ENCODE measurements around the gene FAM8A1. TPM values are rescaled to one million over a fixed set of nuclear protein-coding genes. Genes with fewer than 3 reads are reported as not detected.

The FAM8A1 gene
- total and polyA plus RNA-seq, 9 of the 15 experiments (the other 6 are each of a cell fraction or from before 2014, with no cell fraction given): 4.9 to 23.6 (median 14.2) TPM

- TF ChIP-seq, protein P1, sequence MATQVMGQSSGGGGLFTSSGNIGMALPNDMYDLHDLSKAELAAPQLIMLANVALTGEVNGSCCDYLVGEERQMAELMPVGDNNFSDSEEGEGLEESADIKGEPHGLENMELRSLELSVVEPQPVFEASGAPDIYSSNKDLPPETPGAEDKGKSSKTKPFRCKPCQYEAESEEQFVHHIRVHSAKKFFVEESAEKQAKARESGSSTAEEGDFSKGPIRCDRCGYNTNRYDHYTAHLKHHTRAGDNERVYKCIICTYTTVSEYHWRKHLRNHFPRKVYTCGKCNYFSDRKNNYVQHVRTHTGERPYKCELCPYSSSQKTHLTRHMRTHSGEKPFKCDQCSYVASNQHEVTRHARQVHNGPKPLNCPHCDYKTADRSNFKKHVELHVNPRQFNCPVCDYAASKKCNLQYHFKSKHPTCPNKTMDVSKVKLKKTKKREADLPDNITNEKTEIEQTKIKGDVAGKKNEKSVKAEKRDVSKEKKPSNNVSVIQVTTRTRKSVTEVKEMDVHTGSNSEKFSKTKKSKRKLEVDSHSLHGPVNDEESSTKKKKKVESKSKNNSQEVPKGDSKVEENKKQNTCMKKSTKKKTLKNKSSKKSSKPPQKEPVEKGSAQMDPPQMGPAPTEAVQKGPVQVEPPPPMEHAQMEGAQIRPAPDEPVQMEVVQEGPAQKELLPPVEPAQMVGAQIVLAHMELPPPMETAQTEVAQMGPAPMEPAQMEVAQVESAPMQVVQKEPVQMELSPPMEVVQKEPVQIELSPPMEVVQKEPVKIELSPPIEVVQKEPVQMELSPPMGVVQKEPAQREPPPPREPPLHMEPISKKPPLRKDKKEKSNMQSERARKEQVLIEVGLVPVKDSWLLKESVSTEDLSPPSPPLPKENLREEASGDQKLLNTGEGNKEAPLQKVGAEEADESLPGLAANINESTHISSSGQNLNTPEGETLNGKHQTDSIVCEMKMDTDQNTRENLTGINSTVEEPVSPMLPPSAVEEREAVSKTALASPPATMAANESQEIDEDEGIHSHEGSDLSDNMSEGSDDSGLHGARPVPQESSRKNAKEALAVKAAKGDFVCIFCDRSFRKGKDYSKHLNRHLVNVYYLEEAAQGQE (IDR thresholded peaks at IDR 0.05; ENCODE audit: borderline replicate concordance): peak; percentile 50; the same call in 1 of the 2 replicates
- TF ChIP-seq, protein P1 (CRISPR knock-in tag; IDR thresholded peaks at IDR 0.05; ENCODE audit: low read depth): no peak
Measured at GRCh38 chr6:17589406-17590096, 10.6 kb upstream of the FAM8A1 start (continued).

Measured in K562 (cell line).